A549 (cell line): ENCODE results near the gene HP. TPM values are rescaled to one million over a fixed set of nuclear protein-coding genes. Genes with fewer than 3 reads are reported as not detected.

Experiments
- ATAC-seq, 2 experiments: fragments of 200-7000 bp in 1 of 2; fragments of >200 bp in 1 of 2; cut with Nextera tagmentation in 1 of 2; cut with Tn5 transposase in 1 of 2; 3 replicates each; pipeline versions ENCODE4 v1.8.0 to v1.9.1; 2018 to 2020; ENCODE audit warnings: mild to moderate bottlenecking in 1 of 2, moderate library complexity in 1 of 2
- CTCF ChIA-PET: fragments of 300-600 bp; sonication (Branson Sonifier 250); formaldehyde crosslinking; extraction: SDS; loops from one replicate; lab custom pipeline; 2021; ENCODE audit warnings: antibody characterized with exemption, inconsistent platforms; lab: Yijun Ruan, JAX
- POLR2A ChIA-PET: fragments of 350-600 bp; formaldehyde crosslinking; extraction: SDS; loops from one replicate; lab custom pipeline; 2021; ENCODE audit warnings: antibody characterized with exemption, inconsistent platforms; lab: Yijun Ruan, JAX
- DNase-seq, 2 experiments: peaks; one replicate each; pipeline versions ENCODE4 v3.0.0 to v3.0.0-alpha.2; 2011 to 2016; ENCODE audit warnings: low read depth in 1 of 2, low spot score in 1 of 2
- FAIRE-seq: peaks from 2 replicates; lab custom pipeline; 2011; peaks lifted over from hg19 to GRCh38; lab: Jason Lieb, UNC
- H3K27ac ChIP-seq, 2 experiments: fragments of >200 bp; sonication (Bioruptor Twin); formaldehyde crosslinking; 3 replicates each; pipeline ENCODE4 v1.5.1; 2016 to 2017
- H3K4me1 ChIP-seq: fragments of >200 bp; sonication (Bioruptor Twin); formaldehyde crosslinking; 3 replicates; pipeline ENCODE4 v1.6.1; 2016
- H3K4me2 ChIP-seq: fragments of >200 bp; sonication (Bioruptor Twin); formaldehyde crosslinking; 3 replicates; pipeline ENCODE4 v1.6.1; 2016
- H3K4me3 ChIP-seq: fragments of >200 bp; sonication (Bioruptor Twin); formaldehyde crosslinking; 3 replicates; pipeline ENCODE4 v1.5.1; 2016
- H3K9me3 ChIP-seq: fragments of >200 bp; sonication (Bioruptor Twin); formaldehyde crosslinking; 3 replicates; pipeline ENCODE4 v1.6.1; 2016
- ATOH8 ChIP-seq: fragments of 250-450 bp; sonication (Bioruptor Pico); IDR thresholded peaks from 2 replicates; pipeline ENCODE4 v1.5.0; 2020; ENCODE audit warnings: low read depth, mild to moderate bottlenecking, moderate library complexity
- BCL3 ChIP-seq: fragments of >200 bp; sonication (Bioruptor Twin); formaldehyde crosslinking; IDR thresholded peaks from 3 replicates; pipeline ENCODE4 v1.6.1; 2016
- BHLHE40 ChIP-seq: IDR thresholded peaks from 2 replicates; pipeline ENCODE4 v1.6.1; 2012; ENCODE audit warnings: low read depth, low read length, inconsistent platforms
- CBX2 ChIP-seq: fragments of 200-600 bp; sonication (generic); IDR thresholded peaks from 2 replicates; pipeline ENCODE4 v1.6.1; 2016; ENCODE audit warnings: low read depth, mild to moderate bottlenecking, borderline replicate concordance
- CHD2 ChIP-seq: fragments of 150-350 bp; IDR thresholded peaks from 2 replicates; pipeline ENCODE4 v1.6.1; 2014; ENCODE audit warnings: low read length; ENCODE audit not compliant: partially characterized antibody
- E2F6 ChIP-seq: IDR thresholded peaks from 2 replicates; pipeline ENCODE4 v1.6.1; 2012; ENCODE audit warnings: low read depth, borderline replicate concordance
- EHMT2 ChIP-seq: fragments of 200-600 bp; sonication (generic); IDR thresholded peaks from 2 replicates; pipeline ENCODE4 v1.6.1; 2016; ENCODE audit warnings: antibody characterized with exemption, low read depth, mild to moderate bottlenecking, moderate library complexity
- FOXS1 ChIP-seq: fragments of 250-450 bp; sonication (Bioruptor Pico); IDR thresholded peaks from 2 replicates; pipeline ENCODE4 v1.5.0; 2020; ENCODE audit warnings: mild to moderate bottlenecking, moderate library complexity
- HEYL ChIP-seq: fragments of 250-450 bp; sonication (Bioruptor Pico); IDR thresholded peaks from 2 replicates; pipeline ENCODE4 v1.8.0; 2021; ENCODE audit warnings: mild to moderate bottlenecking, moderate library complexity
- HOXB13 ChIP-seq: fragments of 250-450 bp; sonication (Bioruptor Pico); IDR thresholded peaks from 2 replicates; pipeline ENCODE4 v1.5.0; 2020; ENCODE audit warnings: low read depth, mild to moderate bottlenecking, moderate library complexity
- HOXB5 ChIP-seq: fragments of 250-450 bp; sonication (Bioruptor Pico); IDR thresholded peaks from 2 replicates; pipeline ENCODE4 v1.5.0; 2020; ENCODE audit warnings: mild to moderate bottlenecking, moderate library complexity
- JUNB ChIP-seq: fragments of >200 bp; sonication (Bioruptor Twin); formaldehyde crosslinking; IDR thresholded peaks from 2 replicates; pipeline ENCODE4 v1.6.1; 2016
- MAX ChIP-seq: IDR thresholded peaks from 2 replicates; pipeline ENCODE4 v1.6.1; 2012
- MAZ ChIP-seq: fragments of 150-350 bp; IDR thresholded peaks from 2 replicates; pipeline ENCODE4 v1.6.1; 2014; ENCODE audit warnings: antibody characterized with exemption, low read depth, low read length, borderline replicate concordance
- MYC ChIP-seq: IDR thresholded peaks from 2 replicates; pipeline ENCODE4 v1.6.1; 2012; ENCODE audit warnings: mild to moderate bottlenecking, inconsistent platforms, low read length, improper control_type of control experiment, borderline replicate concordance
- NFE2L2 ChIP-seq: fragments of 150-350 bp; conservative IDR thresholded peaks from 2 replicates; pipeline ENCODE4 v1.6.1; 2014; ENCODE audit warnings: low read length
- NR3C1 ChIP-seq: fragments of >200 bp; sonication (Bioruptor Twin); formaldehyde crosslinking; IDR thresholded peaks from 3 replicates; pipeline ENCODE4 v1.6.1; 2017
- POLR2A ChIP-seq: IDR thresholded peaks from 2 replicates; pipeline ENCODE4 v1.6.1; 2012; ENCODE audit warnings: mild to moderate bottlenecking, low read length
- POLR2AphosphoS2 ChIP-seq: conservative IDR thresholded peaks from 2 replicates; pipeline ENCODE4 v1.6.1; 2012; ENCODE audit warnings: low read length, improper control_type of control experiment, inconsistent platforms
- RAD21 ChIP-seq, 2 experiments: fragments of >200 bp in 1 of 2; sonication (Bioruptor Twin) in 1 of 2; formaldehyde crosslinking in 1 of 2; IDR thresholded peaks in 1 of 2; conservative IDR thresholded peaks in 1 of 2; 2 replicates in 1 of 2; 3 replicates in 1 of 2; pipeline ENCODE4 v1.6.1; 2012 to 2018; ENCODE audit warnings: inconsistent platforms in 1 of 2
- RCOR1 ChIP-seq: fragments of 150-350 bp; IDR thresholded peaks from 2 replicates; pipeline ENCODE4 v1.6.1; 2014; ENCODE audit warnings: antibody characterized with exemption, low read length, low read depth
- RNF2 ChIP-seq: fragments of 200-600 bp; sonication (generic); IDR thresholded peaks from 2 replicates; pipeline ENCODE4 v1.6.1; 2016; ENCODE audit warnings: low read depth, mild to moderate bottlenecking, antibody characterized with exemption, moderate library complexity, borderline replicate concordance
- SMC3 ChIP-seq: fragments of >200 bp; sonication (Bioruptor Twin); formaldehyde crosslinking; IDR thresholded peaks from 3 replicates; pipeline ENCODE4 v1.6.1; 2018; ENCODE audit warnings: inconsistent platforms
- SREBF2 ChIP-seq: fragments of 450-650 bp; IDR thresholded peaks from 2 replicates; pipeline ENCODE4 v1.6.1; 2014; ENCODE audit warnings: mild to moderate bottlenecking, moderate library complexity
- TFCP2L1 ChIP-seq: fragments of 250-450 bp; sonication (Bioruptor Pico); IDR thresholded peaks from 2 replicates; pipeline ENCODE4 v1.5.0; 2021; ENCODE audit warnings: mild to moderate bottlenecking
- USF2 ChIP-seq: fragments of 450-650 bp; IDR thresholded peaks from 2 replicates; pipeline ENCODE4 v1.6.1; 2014; ENCODE audit warnings: antibody characterized with exemption
- ZFP36 ChIP-seq: fragments of 450-650 bp; IDR thresholded peaks from 2 replicates; pipeline ENCODE4 v1.6.1; 2014; ENCODE audit warnings: borderline replicate concordance; ENCODE audit not compliant: partially characterized antibody
- ZNF302 ChIP-seq: fragments of 250-450 bp; sonication (Bioruptor Pico); IDR thresholded peaks from 2 replicates; pipeline ENCODE4 v1.9.0; 2021; ENCODE audit warnings: inconsistent platforms, mild to moderate bottlenecking, moderate library complexity
- ZSCAN20 ChIP-seq: fragments of 250-450 bp; sonication (Bioruptor Pico); IDR thresholded peaks from 2 replicates; pipeline ENCODE4 v1.8.0; 2022; ENCODE audit warnings: mild to moderate bottlenecking, moderate library complexity
- WGBS: methylation state at CpG from one replicate; pipeline ENCODE4 v1.1.6; 2017; ENCODE audit errors: missing lambda C conversion rate; 5-methylcytosine and 5-hydroxymethylcytosine counted together
- polyA plus RNA-seq, 4 experiments: library from polyadenylated mRNA; depleted of rRNA in 3 of 4; stranded (reverse); fragments of >200 nt; fragmentation: RNase III in 1 of 4; extraction: RNeasy Plus Mini Kit Qiagen cat#74134 plus additional on column Dnase treatment in 1 of 4; gene quantifications; 2 replicates in 3 of 4; 3 replicates in 1 of 4; pipeline ENCODE4 v1.2.3, GENCODE V29; 2011 to 2017

HP gene
- polyA plus RNA-seq, 2 of the 4 experiments (the other 2 are of a cell fraction): 0.23 TPM; not detected in 1

- FAIRE-seq: no peak
- 85% methylated on average over 6 of the region's 9 CpGs for WGBS
- DNase-seq: no peak
- Histone ChIP-seq H3K9me3 (no peaks in the 10 kb centered on the region), H3K4me1 (no peaks in the 10 kb centered on the region), H3K27ac (no peak overlapping the region), H3K4me3 (no peak overlapping the region), H3K4me2 (no peak overlapping the region)
- CTCF ChIA-PET: no interaction called here
- no peak for TF ChIP-seq E2F6
- no peak for TF ChIP-seq ZFP36
- TF ChIP-seq EHMT2: no peak
- no peak for TF ChIP-seq ZSCAN20 (CRISPR knock-in tag)
- no peak for TF ChIP-seq HOXB13 (CRISPR knock-in tag)
- no peak for TF ChIP-seq RCOR1
- no peak for TF ChIP-seq POLR2A
- no peak for TF ChIP-seq NFE2L2
- no peak for TF ChIP-seq FOXS1
- no peak for TF ChIP-seq CBX2
- TF ChIP-seq ZNF302 (CRISPR knock-in tag): no peak
- no peak for ATAC-seq
- POLR2A ChIA-PET: no interaction called here
Measured at GRCh38 chr16:72104905-72105304, 50.6 kb downstream of the HP start.

- FAIRE-seq: no peak
- CTCF ChIA-PET: interaction anchor here (2.1 kb wide), 1 partner anchor 19 kb away, joined by 6 read pairs; no protein-coding TSS in a partner anchor
- no peak overlapping the region for H3K27ac ChIP-seq
Measured at GRCh38 chr16:72105978-72106377, 51.7 kb downstream of the HP start.

GRCh38 chr16:72107371-72107770, 53.1 kb downstream of the HP start:
- 96% methylated on average over 14 of the region's 17 CpGs for WGBS
- Histone ChIP-seq H3K27ac (no peak overlapping the region), H3K9me3 (no peaks in the 10 kb centered on the region), H3K4me3 (no peak overlapping the region), H3K4me2 (no peak overlapping the region), H3K4me1 (no peaks in the 10 kb centered on the region)
- no peak for FAIRE-seq
- DNase-seq: no peak
- ChIA-PET CTCF (interaction anchor here (0.7 to 2.1 kb wide), 2 partner anchors 9 to 17 kb away, joined by 6 read pairs; no protein-coding TSS in a partner anchor), POLR2A (no interaction called here)
- TF ChIP-seq TFCP2L1 (CRISPR knock-in tag) (no peak), SMC3 (no peak), POLR2AphosphoS2 (no peak), SREBF2 (no peak)
- ATAC-seq: no peak

More at GRCh38 chr16:72105978-72106377, 51.7 kb downstream of the HP start:
- POLR2A ChIA-PET: no interaction called here
- Histone ChIP-seq H3K4me1 (no peaks in the 10 kb centered on the region), H3K9me3 (no peaks in the 10 kb centered on the region), H3K4me2 (no peak overlapping the region), H3K4me3 (no peak overlapping the region)
- TF ChIP-seq ZSCAN20 (CRISPR knock-in tag) (no peak), USF2 (no peak), NFE2L2 (no peak), BHLHE40 (no peak), HEYL (CRISPR knock-in tag) (no peak), HOXB5 (CRISPR knock-in tag) (no peak), NR3C1 (no peak)
- WGBS: 91% methylated on average over 7 of the region's 12 CpGs
- ATAC-seq: no peak
- DNase-seq: no peak

GRCh38 chr16:72108353-72109102, 54.2 kb downstream of the HP start:
- Histone ChIP-seq H3K4me3 (no peak overlapping the region), H3K9me3 (no peaks in the 10 kb centered on the region), H3K4me1 (no peaks in the 10 kb centered on the region), H3K4me2 (no peak overlapping the region), H3K27ac (no peak overlapping the region)
- ChIA-PET POLR2A (no interaction called here), CTCF (interaction anchor here (0.6 to 1.8 kb wide), 3 partner anchors 9 to 1599 kb away, joined by 3 to 5 read pairs (median 5); no protein-coding TSS in a partner anchor)
- DNase-seq (no peak), FAIRE-seq (no peak), ATAC-seq (no peak)
- 88% methylated on average over 16 of the region's 16 CpGs for WGBS
- no peak for TF ChIP-seq MYC
- no peak for TF ChIP-seq ATOH8 (CRISPR knock-in tag)
- TF ChIP-seq RAD21 (conservative IDR thresholded peaks at IDR 0.05 in 1 of 2, IDR thresholded peaks at IDR 0.05 in 1 of 2): no peak
- no peak for TF ChIP-seq BHLHE40
- TF ChIP-seq MAX: no peak
- TF ChIP-seq BCL3: no peak
- TF ChIP-seq RNF2: no peak
- no peak for TF ChIP-seq HEYL (CRISPR knock-in tag)
- no peak for TF ChIP-seq JUNB
- TF ChIP-seq MAZ: no peak
- TF ChIP-seq CHD2: no peak
